Posterior cingulate gyrus (tissue), 11 donors: Measurements from ENCODE around the gene PLOD1.
"Not testable (repeated sequence)": the region's sequence is repeated elsewhere in the genome, so short reads cannot be mapped to it uniquely, and the experiment has no call there.

ENCODE experiments used
- DNase-seq, 10 donors: peaks; one replicate each; pipeline versions ENCODE4 v3.0.0 to v3.0.0-alpha.2; 2020 to 2021; ENCODE audit warnings: mixed read lengths in 3 of 10
- intact Hi-C: fragments of 100-400 bp; cut with DNase I; formaldehyde crosslinking; loops from one replicate; pipeline ENCODE4 v1.15.1; 2023

Gene PLOD1

GRCh38 chr1:11934302-11935056, at the start of gene PLOD1:
PLOD1 (plus strand) TSS chr1:11934717; CDS start chr1:11934780, 63 bp downstream.
- intact Hi-C loops, result no loop called here
- peak; percentile 74 to 97 (median 83) for DNase-seq

- peak in 2 of 10 donors; percentile 27 to 30 for DNase-seq
- intact Hi-C loops, result no loop called here
These were observed 48.6 kb upstream of the PLOD1 start for GRCh38 chr1:11885916-11886315.

GRCh38 chr1:11886986-11887665, 47.4 kb upstream of the PLOD1 start:
- intact Hi-C loops, result no loop called here
- peak in 2 of 10 donors; percentile 44 to 81 for DNase-seq

- intact Hi-C loops, result no loop called here
These were observed 46.9 kb upstream of the PLOD1 start for GRCh38 chr1:11887666-11888007.

GRCh38 chr1:11888206-11888876, 46.2 kb upstream of the PLOD1 start:
- DNase-seq, result peak in 2 of 10 donors; percentile 42 to 57
- intact Hi-C loops, result no loop called here

More at GRCh38 chr1:11887666-11888007, 46.9 kb upstream of the PLOD1 start:
- DNase-seq, result peak in 1 of 10 donors; percentile 54

GRCh38 chr1:11888877-11889208, 45.7 kb upstream of the PLOD1 start:
- peak in 1 of 10 donors; percentile 41 for DNase-seq

GRCh38 chr1:11891433-11892186, 42.9 kb upstream of the PLOD1 start:
- intact Hi-C loops, result no loop called here

More at GRCh38 chr1:11888877-11889208, 45.7 kb upstream of the PLOD1 start:
- intact Hi-C loops, result no loop called here

GRCh38 chr1:11893907-11894251, 40.6 kb upstream of the PLOD1 start:
- DNase-seq, result peak in 8 of 10 donors; percentile 51 to 94 (median 64)
- intact Hi-C loops, result loop anchor here (1.0 kb wide), 1 partner anchor 56 kb away; no protein-coding TSS in a partner anchor

More at GRCh38 chr1:11891433-11892186, 42.9 kb upstream of the PLOD1 start:
- peak in 2 of 10 donors; percentile 29 to 33 for DNase-seq

- peak in 1 of 10 donors; percentile 6 for DNase-seq
- intact Hi-C loops, result loop anchor here (1.0 kb wide), 1 partner anchor 56 kb away; no protein-coding TSS in a partner anchor
These were observed 40.0 kb upstream of the PLOD1 start for GRCh38 chr1:11894501-11894900.

- peak in 2 of 10 donors; percentile 57 to 67 for DNase-seq
- intact Hi-C loops, result no loop called here
These were observed 36.3 kb upstream of the PLOD1 start for GRCh38 chr1:11898086-11898785.

- intact Hi-C loops, result no loop called here
- peak in 2 of 10 donors; percentile 25 to 77 for DNase-seq
These were observed 35.6 kb upstream of the PLOD1 start for GRCh38 chr1:11898831-11899467.

GRCh38 chr1:11901446-11901845, 33.1 kb upstream of the PLOD1 start:
- intact Hi-C loops, result not testable (repeated sequence)
- peak in 2 of 10 donors; percentile 27 to 31 for DNase-seq

GRCh38 chr1:11903210-11903609, 31.3 kb upstream of the PLOD1 start:
- intact Hi-C loops, result no loop called here
- DNase-seq, result no peak

GRCh38 chr1:11904156-11904555, 30.4 kb upstream of the PLOD1 start:
- intact Hi-C loops, result not testable (repeated sequence)
- DNase-seq, result peak in 2 of 10 donors; percentile 2 to 26

GRCh38 chr1:11904978-11905377, 29.5 kb upstream of the PLOD1 start:
- intact Hi-C loops, result loop anchor here (5.0 kb wide), 2 partner anchors 68 to 77 kb away; partner anchors contain the start of gene MFN2
- DNase-seq, result no peak

GRCh38 chr1:11906870-11907269, 27.6 kb upstream of the PLOD1 start:
- intact Hi-C loops, result loop anchor here (5.0 kb wide), 2 partner anchors 70 to 75 kb away; partner anchors contain the start of gene MFN2
- peak in 2 of 10 donors; percentile 45 to 58 for DNase-seq

GRCh38 chr1:11907275-11908094, 27.0 kb upstream of the PLOD1 start:
- intact Hi-C loops, result loop anchor here (1.0 to 5.0 kb wide), 3 partner anchors 19 to 75 kb away; partner anchors contain the start of genes KIAA2013 and MFN2
- DNase-seq, result peak; percentile 80 to 98 (median 88)
